Measurements from ENCODE around the gene RPS16. TPM values are rescaled to one million over a fixed set of nuclear protein-coding genes. Genes with fewer than 3 reads are reported as not detected.

RPS16 gene
- total RNA-seq, 2 donors from 2014 or later, result 1,273 to 1,597 TPM

DNA sequence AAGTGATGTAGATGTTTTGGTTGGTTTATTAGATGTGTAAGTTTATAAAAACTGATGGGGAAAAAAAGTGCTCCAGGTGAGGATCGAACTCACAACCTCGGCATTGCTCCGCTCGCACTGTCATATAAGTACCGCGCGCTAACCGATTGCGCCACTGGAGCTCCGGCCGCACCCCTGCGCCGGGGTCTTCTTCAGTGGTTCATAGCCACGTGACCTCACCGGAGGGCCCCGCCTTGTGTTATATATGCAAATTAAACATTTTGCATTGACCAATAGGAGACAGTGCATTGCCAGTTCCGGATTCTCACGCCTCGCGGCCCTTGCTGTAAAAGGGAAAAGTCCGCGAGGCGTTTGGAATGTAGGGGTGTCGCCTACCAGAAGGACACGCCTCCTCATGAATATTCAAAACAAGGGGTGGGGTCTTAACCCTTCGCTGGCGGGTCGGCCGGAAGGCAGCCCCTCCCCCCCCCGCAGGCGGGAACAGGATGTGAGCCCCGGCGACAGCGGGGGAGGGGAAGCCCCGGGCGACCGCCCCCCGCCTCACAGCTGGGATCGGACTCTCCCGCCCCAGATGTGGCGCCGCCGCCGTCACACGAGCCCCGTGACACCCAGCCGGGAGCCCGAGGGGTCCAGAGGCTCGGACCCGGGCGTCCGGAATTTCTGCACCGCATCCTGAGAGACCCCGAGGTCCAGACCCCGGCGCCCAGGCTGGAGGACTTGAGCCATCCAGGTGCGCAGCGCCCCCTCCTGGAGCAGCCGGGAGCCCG lies 23.5 kb downstream of the RPS16 start, which contains the start of gene PLEKHG2:
TSS of gene PLEKHG2 (plus strand) at position 570 of the 767 bp plus-strand sequence. CDS start 1,418 bp downstream, outside the sequence.
- ATAC-seq (peak; percentile 61 to 64), DNase-seq (peak; percentile 97)
- intact Hi-C loops (cut with DNase I), result loop anchor here in 1 of 2 donors (1.0 kb wide), 1 partner anchor 15 kb away; no protein-coding TSS in a partner anchor

DNA sequence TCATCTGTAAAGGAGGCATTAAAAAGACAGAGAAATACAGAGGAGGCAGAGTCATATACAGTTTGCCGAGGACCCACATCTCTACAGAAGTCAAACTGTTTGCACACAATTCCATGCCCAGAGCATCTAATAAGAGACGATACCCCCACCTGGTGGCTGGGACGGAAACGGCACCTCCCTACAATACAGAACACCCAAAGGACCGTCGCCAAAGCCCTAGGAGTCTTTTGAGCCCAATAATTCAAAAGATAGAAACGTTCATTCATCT lies 24.0 kb downstream of the RPS16 start:
- intact Hi-C loops (cut with DNase I), result loop anchor here in 1 of 2 donors (1.0 kb wide), 1 partner anchor 14 kb away; no protein-coding TSS in a partner anchor
- peak; percentile 20 to 34 for ATAC-seq
- DNase-seq, result peak; percentile 92

DNA sequence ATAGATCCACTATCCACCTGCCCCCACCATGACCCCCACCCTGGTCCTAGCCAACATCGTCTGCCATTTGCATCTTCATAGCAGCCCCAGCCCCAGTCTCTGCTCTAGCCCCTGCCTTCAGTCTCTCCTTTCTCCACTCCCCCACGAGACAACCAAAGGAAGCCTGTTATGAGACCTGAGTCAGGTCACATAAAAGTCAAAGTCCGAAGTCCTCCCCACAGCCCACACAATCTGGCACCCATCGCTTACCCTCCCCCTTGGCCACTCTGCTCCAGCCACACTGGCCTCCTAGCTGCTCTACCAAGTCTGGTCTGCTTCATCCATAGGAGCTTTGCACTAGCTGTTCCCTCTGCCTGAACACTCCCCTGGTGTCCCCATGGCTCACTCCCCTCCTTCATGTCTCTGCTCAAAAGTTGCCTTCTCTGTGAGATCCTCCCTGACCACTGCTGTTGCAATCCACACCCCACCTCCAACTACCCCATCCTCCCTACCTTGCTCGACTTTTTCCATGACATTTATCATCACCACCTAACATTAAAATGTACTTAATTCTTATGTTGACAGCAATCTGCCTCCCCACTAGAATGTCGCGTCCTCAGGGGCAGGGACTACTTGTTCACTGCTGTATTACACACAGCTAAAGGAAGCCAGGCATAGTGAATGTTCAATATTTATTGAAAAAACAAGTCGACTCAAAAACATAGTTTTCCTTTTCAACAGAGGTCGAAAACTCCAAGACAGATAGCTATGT lies 24.5 kb downstream of the RPS16 start:
- no peak for ATAC-seq
- DNase-seq, result peak; percentile 58
- intact Hi-C loops (cut with DNase I), result no loop called here

DNA sequence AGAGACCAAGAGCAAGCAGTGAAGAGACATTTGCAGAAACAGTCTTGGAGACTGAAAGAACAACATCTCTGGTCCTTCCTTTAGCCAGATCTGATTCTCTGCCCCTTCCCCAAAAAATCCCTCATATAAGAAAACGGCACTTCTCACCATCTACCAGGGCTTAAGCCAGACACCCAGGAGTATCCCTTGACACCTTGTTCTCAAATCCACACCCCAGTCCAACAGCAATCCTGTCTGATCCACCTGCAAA lies 25.0 kb downstream of the RPS16 start:
- intact Hi-C loops (cut with DNase I), result no loop called here
- DNase-seq, result no peak
- ATAC-seq, result no peak

DNA sequence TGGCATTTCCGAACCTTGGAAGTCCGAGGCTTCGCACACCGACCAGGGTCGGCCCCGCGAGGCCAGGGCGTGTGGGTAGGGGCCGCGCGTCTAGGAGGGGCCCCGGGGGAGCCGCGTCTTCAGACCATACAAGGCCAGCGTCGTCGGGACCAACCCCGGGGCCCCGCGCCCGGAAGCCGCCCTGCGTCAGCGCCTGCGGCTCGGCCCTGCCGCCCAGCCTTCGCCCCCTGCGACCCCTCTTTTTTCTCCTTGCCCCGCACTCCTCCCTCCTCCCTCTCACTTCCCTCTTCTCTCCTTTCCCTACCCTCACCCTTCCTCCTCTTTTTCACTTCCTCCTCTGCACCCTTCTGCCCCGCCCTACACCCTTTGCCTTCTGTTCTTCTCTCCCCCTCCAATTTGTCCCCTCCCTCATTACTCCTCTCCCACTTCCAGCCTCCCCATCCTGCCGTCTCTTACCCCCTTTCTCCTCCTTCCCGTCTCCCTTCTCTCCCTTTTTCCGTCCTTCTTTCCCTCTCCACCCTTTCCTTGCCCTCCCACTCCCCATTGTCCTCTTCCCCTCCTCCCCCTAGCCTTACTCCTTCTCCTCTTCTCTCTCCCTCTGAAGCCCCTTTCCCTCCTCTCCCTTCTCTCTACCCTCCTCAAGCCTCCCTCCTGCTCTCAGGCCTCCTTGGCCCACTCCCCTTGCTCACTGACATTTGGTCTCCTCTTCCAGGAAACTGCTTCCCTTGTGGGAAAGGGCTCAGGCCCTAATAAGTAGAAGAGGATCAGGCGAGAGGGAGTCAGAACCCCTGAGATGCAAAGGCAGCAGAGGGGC lies 25.5 kb downstream of the RPS16 start:
- ATAC-seq (peak; percentile 26 to 27), DNase-seq (peak; percentile 90)
- intact Hi-C loops (cut with DNase I), result no loop called here

DNA sequence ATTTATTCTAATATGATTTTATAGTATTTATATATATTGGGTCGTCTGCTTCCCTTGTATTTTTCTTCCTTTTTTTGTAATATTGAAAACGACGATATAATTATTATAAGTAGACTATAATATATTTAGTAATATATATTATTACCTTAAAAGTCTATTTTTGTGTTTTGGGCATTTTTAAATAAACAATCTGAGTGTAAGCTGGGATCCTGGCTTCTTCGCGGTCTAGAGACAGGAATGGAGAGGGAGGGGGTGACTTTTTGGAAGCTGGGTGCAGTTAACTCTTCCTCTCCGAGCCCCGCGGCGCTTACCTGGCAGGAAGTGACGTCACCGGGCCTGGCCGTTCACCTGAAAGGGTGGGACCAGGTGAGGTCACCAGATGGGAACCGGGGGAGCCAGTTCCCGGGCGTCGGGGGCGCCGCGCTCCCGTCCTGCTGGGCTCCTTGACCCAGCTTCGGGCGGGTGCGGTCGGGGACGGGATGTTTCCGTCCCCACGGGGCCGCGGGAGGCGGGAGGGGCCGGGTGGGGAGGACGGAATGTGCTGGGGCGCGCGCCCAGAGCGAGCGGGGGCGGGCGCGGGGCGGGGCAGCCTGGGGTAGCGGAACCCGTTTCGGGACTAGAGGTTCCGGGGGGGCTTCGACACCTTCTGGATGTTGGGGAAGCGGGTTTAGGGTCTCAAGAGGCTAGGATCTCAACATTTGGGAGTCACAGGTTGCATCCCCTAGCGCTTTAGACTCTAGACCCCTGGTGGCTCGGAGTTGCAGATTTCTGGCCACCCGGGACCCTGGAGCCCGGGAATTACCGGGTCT lies 26.3 kb downstream of the RPS16 start:
- intact Hi-C loops (cut with DNase I), result no loop called here
- ATAC-seq, result peak; percentile 28

DNA sequence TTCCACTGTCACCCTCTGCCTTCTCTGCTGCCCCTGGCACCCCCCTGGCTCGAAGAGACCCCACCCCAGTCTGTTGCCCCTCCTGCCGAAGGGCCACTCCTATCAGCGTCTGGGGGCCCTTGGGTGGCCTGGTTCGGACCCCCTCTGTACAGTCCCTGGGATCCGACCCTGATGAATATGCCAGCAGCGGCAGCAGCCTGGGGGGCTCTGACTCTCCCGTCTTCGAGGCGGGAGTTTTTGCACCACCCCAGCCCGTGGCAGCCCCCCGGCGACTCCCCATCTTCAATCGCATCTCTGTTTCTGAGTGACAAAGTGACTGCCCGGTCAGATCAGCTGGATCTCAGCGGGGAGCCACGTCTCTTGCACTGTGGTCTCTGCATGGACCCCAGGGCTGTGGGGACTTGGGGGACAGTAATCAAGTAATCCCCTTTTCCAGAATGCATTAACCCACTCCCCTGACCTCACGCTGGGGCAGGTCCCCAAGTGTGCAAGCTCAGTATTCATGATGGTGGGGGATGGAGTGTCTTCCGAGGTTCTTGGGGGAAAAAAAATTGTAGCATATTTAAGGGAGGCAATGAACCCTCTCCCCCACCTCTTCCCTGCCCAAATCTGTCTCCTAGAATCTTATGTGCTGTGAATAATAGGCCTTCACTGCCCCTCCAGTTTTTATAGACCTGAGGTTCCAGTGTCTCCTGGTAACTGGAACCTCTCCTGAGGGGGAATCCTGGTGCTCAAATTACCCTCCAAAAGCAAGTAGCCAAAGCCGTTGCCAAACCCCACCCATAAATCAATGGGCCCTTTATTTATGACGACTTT lies 27.1 kb downstream of the RPS16 start:
- intact Hi-C loops (cut with DNase I), result no loop called here
- ATAC-seq, result no peak
- DNase-seq, result no peak

More for the DNA sequence above, 26.3 kb downstream of the RPS16 start:
- peak; percentile 94 for DNase-seq

DNA sequence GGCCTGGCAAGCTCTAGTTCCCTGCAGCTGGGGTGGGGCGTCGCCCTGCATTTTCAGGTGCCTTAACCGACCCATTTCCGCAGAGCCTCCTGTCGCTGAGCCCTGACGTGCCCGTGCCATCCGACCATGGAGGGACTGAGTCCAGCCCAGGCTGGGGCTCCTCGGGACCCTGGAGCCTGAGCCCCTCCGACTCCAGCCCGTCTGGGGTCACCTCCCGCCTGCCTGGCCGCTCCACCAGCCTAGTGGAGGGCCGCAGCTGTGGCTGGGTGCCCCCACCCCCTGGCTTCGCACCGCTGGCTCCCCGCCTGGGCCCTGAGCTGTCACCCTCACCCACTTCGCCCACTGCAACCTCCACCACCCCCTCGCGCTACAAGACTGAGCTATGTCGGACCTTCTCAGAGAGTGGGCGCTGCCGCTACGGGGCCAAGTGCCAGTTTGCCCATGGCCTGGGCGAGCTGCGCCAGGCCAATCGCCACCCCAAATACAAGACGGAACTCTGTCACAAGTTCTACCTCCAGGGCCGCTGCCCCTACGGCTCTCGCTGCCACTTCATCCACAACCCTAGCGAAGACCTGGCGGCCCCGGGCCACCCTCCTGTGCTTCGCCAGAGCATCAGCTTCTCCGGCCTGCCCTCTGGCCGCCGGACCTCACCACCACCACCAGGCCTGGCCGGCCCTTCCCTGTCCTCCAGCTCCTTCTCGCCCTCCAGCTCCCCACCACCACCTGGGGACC lies 27.9 kb downstream of the RPS16 start:
- DNase-seq (peak; percentile 64), ATAC-seq (no peak)
- intact Hi-C loops (cut with DNase I), result no loop called here

DNA sequence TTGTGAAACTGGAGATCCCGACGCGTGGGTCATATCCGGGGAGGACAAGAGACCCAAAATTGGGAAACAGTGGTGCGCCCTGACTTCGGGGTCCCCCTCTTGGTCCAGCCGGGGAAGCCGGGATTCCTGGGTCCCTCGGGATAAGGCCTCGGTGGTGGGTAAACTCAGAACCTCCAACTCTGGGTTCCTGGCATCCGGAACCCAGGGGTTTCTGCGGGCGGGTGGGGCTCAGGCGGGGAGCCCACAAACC lies 28.4 kb downstream of the RPS16 start:
- ATAC-seq, result no peak
- no peak for DNase-seq
- intact Hi-C loops (cut with DNase I), result no loop called here

DNA sequence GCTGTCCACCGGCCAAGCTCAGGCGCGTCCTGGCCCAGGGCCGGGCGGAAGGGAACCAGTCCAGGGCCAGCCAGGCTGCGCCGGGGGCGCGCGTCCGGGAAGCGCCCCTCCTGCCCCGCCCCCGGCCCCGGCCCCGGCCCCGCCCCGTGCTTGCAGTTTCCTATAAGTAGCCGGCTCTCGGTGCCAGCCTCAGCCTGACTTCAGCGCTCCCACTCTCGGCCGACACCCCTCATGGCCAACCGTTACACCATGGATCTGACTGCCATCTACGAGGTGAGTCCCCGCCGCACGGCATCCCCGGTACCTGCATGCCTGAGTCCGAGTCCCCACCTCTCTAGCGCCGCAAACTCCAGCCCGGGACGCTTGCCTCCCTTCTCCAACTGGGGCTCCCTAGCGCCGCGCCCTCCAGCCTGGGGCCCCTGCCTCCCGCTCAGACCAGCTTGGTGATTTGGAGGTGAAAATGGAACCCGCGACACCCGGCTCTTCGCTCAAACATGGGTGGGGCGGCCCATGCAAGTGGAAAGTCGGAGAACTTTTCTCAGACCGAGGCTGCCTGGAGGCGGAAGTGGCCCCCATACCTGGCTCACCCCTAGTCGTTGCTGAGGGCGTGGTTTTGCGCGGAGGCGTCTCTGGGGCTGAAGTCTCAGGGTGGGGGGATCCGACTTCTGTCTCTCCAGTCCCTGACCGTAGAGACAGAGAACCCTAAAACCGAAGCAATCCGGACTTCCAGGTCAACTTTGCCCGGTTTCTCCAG lies 28.9 kb downstream of the RPS16 start, which contains the start of gene ZFP36:
TSS of gene ZFP36 (plus strand) at position 192 of the 754 bp plus-strand sequence. CDS start at position 250, 58 bp downstream.
- peak; percentile 92 for DNase-seq
- intact Hi-C loops (cut with DNase I), result no loop called here
- peak; percentile 45 to 49 for ATAC-seq

DNA sequence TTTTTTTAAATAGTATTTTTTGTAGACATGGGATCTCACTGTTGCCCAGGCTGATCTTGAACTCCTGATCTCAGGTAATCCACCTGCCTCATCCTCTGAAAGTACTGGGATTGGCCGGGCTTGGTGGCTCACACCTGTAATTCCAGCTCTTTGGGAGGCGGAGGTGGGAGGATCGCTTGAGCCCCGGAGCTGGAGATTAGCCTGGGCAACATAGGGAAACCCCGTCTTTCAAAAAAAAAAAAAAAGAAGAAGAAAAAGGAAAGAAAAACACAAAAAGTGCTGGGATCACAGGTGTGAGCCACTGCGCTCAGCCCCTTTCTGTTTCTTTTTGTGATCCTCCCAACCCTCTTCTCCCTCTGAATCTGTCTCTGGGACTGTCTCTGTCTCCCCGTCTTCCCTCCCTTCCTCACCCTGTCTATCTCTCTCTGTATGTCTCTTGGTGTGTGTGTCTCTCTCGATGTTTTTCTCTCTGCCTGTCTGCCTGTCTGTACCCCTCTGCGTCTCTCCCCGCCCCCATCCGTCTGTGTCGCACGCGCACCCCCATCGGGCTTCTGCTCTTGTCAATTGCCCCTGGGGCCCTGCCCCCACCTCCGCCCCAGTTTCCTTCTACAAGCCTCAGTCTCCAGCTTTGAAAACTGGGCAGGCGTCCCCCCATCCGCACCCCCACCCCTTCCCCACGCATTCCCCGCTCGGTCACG lies 29.6 kb downstream of the RPS16 start:
- intact Hi-C loops (cut with DNase I), result no loop called here
- DNase-seq, result no peak
- ATAC-seq, result no peak

DNA sequence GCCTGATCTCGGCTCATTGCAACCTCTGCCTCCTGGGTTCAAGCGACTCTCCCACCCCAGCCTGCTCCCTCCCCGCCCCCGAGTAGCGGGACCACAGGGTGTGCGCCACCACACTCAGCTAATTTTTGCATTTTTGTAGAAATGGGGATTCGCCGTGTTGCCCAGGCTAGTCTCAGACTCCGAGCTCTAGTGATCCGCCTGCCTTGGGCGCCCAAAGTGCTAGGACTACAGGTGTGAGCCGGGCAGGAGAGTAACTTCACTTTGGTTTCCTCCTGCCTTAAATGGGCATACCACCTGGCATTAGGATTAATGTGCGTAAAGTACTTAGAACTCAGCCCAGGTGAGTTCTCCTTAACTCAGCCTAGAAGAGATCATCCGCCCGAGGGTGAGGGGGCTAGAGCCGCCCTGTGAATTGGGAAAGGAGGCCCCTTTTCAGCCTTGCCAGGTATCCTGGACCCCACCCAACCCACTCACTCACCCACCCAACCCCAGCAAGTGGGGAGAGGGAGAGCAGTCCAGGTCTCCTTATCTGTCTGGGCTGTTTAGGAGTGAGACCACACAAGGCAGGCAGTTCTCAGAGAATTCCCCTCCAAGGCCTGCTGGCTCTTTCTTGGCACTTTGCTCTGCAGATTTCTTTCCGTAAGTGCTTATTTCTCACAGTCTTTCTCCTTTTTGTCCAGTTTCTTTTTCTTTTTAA lies 30.3 kb downstream of the RPS16 start:
- intact Hi-C loops (cut with DNase I), result no loop called here
- no peak for ATAC-seq
- no peak for DNase-seq

DNA sequence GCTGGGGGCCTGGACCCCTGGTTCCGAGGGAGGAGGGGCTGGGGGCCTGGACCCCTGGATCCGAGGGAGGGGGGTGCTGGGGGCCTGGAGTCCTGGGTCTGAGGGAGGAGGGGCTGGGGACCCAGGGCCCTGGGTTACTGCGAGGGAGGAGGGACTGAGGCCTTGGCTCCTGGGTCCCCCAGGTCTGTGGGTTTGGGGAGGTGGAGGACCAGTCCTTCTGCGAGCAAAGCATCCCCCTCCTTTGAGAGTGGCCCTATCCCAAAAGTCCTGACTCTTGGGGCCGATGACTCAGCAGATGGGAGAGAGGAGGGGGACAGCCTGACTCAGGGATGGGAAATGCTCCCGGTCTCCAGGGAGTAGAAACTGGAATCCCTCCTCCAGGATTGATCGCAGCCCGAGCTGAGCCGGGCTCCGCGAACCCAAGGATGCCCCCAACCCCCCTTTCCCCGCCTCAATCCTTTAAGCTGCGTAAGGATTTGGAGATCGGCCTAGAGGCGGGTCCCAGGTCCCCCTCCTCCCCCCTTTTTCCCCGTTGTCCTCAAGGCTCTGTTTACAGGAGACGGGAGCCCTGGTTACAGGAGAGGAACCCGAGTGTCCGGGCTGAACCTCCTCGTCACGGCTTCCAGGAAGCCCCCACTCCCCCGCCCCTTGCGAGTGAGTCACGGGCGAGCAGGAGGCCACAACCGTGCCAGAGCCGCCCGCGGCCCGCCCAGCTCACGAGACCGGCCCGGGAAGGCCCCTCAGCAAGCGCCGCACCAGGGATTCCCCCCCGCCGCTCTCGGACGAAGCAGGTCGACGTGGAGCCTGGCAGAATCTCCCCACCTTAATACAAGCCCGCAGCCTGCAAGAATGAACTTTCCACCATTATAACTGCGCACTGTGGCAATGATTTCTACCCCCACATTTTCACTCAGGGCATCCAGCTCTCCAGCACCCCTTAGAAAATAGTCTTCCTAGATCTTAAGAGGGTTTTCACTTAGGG lies 32.1 kb downstream of the RPS16 start:
- DNase-seq, result peak; percentile 99
- peak; percentile 53 to 66 for ATAC-seq
- intact Hi-C loops (cut with DNase I), result no loop called here

DNA sequence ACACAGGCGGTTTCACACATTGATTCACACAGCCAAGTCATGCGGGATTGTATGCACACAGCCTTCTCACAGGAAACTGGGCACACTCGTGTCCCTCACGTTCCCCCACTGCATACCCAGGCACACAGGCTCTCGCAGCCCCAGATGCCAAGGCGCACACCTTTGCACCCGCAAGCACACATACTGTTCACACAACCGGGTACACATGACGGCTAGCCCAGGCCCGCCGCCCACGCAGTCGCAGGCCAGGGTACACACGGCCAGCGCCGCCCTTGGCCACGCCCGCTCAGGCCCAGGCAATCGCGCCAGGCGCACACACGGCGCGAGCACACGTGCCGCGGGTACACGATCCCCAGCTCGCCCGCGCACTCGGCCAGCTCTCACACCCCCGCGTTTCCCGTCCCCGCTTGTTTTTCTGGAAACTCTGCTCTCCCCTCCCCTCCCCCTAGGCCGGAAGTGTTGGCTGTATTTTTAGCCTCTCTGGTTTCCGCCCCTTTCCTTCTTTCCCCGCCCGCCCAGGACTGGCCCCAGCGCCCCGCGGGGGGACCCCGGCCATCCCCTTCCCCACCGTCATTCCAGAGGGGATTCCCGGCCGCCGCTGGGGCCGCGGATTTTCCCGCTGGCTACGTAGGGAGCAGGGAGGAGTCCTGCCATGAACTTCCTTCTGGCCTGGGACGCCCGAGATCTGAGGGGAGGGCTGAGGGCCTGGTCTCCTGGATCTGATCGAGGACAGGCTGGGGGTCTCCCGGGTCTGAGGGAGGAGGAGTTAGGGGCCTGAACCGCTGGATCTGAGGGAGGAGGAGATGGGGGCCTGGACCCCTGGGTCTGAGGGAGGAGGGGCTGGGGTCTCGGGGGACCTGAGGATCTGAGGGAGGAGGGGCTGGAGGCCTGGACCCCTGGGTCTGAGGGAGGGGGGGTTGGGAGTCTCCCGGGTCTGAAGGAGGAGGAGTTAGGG lies 33.1 kb downstream of the RPS16 start:
- ATAC-seq, result peak; percentile 39 to 44
- DNase-seq, result peak; percentile 97
- intact Hi-C loops (cut with DNase I), result no loop called here

All from left cardiac atrium (tissue), 4 donors.